Bone marrow (tissue), 2 donors: ENCODE measurements around the gene LRRIQ4.

Experiments used
- DNase-seq, 2 donors: peaks; one replicate each; lab custom pipeline; 2025; lab: John Stamatoyannopoulos, UW

LRRIQ4 gene

GRCh38 chr3:169809230-169809795 is 3.4 kb upstream of the LRRIQ4 start:
- no peak for DNase-seq

GRCh38 chr3:169811631-169812331 is 889 bp upstream of the LRRIQ4 start:
- DNase-seq = peak in 1 of 2 donors; percentile 60

GRCh38 chr3:169813278-169813677 is 608 bp downstream of the LRRIQ4 start:
- no peak for DNase-seq

GRCh38 chr3:169813757-169814517 is 1.3 kb downstream of the LRRIQ4 start:
- peak in 1 of 2 donors; percentile 71 for DNase-seq

GRCh38 chr3:169815590-169816150 is 3.0 kb downstream of the LRRIQ4 start:
- DNase-seq = no peak

- DNase-seq = no peak
These were observed 5.6 kb downstream of the LRRIQ4 start for GRCh38 chr3:169818316-169818715.

- DNase-seq = no peak
These were observed 9.4 kb downstream of the LRRIQ4 start for GRCh38 chr3:169822091-169822490.

GRCh38 chr3:169822540-169822939 is 9.9 kb downstream of the LRRIQ4 start:
- DNase-seq = no peak

GRCh38 chr3:169822983-169823382 is 10.3 kb downstream of the LRRIQ4 start:
- no peak for DNase-seq

GRCh38 chr3:169825316-169825715 is 12.6 kb downstream of the LRRIQ4 start:
- DNase-seq = no peak

GRCh38 chr3:169827712-169828111 is 15.0 kb downstream of the LRRIQ4 start:
- DNase-seq = no peak

GRCh38 chr3:169835533-169835932 is 22.9 kb downstream of the LRRIQ4 start:
- no peak for DNase-seq

- no peak for DNase-seq
These were observed 23.6 kb downstream of the LRRIQ4 start for GRCh38 chr3:169836078-169836941.

GRCh38 chr3:169836942-169837275 is 24.2 kb downstream of the LRRIQ4 start:
- no peak for DNase-seq

- no peak for DNase-seq
These were observed 25.9 kb downstream of the LRRIQ4 start for GRCh38 chr3:169838511-169839030.

- DNase-seq = no peak
These were observed 28.5 kb downstream of the LRRIQ4 start for GRCh38 chr3:169841171-169841570.

- no peak for DNase-seq
These were observed 30.3 kb downstream of the LRRIQ4 start for GRCh38 chr3:169842960-169843359.

- DNase-seq = no peak
These were observed 34.0 kb downstream of the LRRIQ4 start for GRCh38 chr3:169846458-169847193.

GRCh38 chr3:169847896-169848295 is 35.2 kb downstream of the LRRIQ4 start:
- DNase-seq = no peak

- DNase-seq = no peak
These were observed 36.1 kb downstream of the LRRIQ4 start for GRCh38 chr3:169848741-169849140.

- no peak for DNase-seq
These were observed 37.9 kb downstream of the LRRIQ4 start for GRCh38 chr3:169850618-169851017.
